ENCODE measurements around the gene MEI4.

DNA sequence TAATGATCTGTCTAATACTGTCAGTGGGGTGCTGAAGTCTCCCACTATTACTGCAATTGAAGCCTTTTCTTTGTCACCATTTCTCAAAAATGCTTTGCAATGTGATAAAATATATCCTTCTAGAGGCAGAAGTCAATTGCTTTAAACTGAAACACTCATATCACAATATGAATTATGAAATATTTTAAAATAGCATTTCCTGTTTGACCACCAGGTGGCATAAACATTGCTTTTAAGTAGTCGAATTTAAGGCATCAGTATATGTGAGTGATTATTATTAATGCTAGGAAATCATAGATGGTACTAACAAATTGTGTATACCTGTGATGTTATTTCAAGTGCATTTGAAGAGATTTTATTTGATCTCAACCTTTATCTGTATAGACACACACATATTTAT lies 87.5 kb downstream of the MEI4 start:
- TF ChIP-seq SRSF1 (optimal IDR thresholded peaks at IDR 0.05; ENCODE audit: low read depth, low read length) (no peak), ZNF777 (CRISPR knock-in tag; IDR thresholded peaks at IDR 0.05) (no peak), POLR2A (IDR thresholded peaks at IDR 0.05; ENCODE audit: insufficient read depth in 1 of 2, low read depth in 2 of 2, low read length in 2 of 2) (no peak), SP2 (CRISPR knock-in tag; IDR thresholded peaks at IDR 0.05) (no peak)
- TF ChIP-seq, protein P1, sequence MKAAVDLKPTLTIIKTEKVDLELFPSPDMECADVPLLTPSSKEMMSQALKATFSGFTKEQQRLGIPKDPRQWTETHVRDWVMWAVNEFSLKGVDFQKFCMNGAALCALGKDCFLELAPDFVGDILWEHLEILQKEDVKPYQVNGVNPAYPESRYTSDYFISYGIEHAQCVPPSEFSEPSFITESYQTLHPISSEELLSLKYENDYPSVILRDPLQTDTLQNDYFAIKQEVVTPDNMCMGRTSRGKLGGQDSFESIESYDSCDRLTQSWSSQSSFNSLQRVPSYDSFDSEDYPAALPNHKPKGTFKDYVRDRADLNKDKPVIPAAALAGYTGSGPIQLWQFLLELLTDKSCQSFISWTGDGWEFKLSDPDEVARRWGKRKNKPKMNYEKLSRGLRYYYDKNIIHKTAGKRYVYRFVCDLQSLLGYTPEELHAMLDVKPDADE (CRISPR knock-in tag; IDR thresholded peaks at IDR 0.05) = no peak

Measured in HepG2 (cell line).